ENCODE data around the gene GSX2.
"Not testable (repeated sequence)": the region's sequence is repeated elsewhere in the genome, so short reads cannot be mapped to it uniquely, and the experiment has no call there.

The GSX2 gene

DNA sequence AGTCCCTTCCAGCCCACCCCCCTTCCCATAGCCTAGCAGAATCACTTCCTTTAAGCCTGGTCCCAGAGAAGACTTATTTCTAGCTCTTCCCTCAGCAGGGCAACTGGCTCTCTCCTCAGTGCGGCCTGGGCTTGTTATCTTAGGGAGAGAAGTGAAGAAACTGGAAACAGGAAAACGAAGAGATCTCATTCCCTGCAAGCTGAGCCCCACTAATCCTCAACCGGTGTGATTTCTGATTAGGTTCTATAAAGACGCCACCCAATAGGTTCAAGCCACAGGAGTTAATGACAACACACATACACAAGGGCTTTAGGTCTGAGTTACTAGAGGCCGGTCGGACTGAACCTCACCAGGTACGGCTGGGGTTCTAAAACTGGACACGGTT, 3.2 kb downstream of the GSX2 start:
- no peak for DNase-seq (ENCODE audit: low spot score)

DNA sequence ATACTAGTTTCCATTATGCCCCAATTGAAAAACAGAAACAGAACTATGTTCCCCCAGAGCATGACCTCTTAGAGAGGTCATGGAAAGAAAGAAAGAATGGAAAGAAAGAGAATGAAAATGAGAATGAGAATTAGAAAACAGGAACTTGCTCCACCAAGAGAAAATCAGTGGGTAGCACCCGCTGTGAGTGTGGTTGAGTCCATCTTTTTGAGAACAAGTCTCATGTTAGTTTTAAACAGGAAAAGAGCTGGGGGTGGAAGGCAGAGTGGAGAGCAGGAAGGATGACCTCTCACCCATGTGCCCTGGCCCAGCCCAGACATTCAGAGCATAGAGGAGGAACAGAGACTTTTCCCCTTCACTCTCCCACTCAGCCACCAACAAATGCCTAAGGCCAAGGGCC, 4.9 kb downstream of the GSX2 start:
- no peak for DNase-seq (ENCODE audit: low spot score)

DNA sequence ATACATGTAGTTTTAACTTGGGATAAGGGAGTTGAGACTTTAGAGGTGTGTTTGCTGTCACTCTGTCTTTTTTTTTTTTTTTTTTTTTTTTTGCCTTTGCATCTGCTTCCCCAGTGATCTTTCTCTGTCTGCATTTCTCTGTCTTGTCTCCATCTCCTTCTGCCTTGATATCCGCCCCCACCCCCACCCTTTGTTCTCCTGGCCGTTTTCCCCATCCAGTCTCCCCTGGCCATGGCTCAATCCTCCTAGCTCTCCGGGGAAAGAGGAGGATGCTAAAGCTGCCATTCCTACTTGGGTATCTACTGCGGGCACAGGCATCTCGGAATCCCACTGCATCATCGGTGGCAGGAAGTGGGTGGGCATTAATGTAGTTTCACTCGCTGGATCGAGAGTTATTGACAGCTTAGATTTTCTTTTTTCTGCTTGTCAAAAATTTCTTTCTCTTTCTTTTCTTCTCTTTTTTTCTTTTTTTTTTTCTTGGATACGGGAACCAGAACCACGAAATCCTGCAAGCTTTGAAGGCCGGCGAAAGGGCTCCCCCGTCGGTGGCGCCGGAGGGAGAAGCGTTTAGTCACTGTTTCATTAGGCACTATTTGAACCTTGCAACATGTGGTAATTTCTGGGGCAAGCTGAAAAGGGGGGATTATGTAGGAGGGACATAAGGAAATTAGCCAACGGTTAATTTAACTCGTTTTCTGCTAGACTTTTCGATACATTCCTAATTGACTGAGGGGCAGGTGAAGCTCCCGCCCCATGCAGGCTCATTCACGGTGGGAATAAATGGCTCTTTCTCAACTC, 8.2 kb downstream of the GSX2 start:
- DNase-seq (ENCODE audit: low spot score), result no peak

DNA sequence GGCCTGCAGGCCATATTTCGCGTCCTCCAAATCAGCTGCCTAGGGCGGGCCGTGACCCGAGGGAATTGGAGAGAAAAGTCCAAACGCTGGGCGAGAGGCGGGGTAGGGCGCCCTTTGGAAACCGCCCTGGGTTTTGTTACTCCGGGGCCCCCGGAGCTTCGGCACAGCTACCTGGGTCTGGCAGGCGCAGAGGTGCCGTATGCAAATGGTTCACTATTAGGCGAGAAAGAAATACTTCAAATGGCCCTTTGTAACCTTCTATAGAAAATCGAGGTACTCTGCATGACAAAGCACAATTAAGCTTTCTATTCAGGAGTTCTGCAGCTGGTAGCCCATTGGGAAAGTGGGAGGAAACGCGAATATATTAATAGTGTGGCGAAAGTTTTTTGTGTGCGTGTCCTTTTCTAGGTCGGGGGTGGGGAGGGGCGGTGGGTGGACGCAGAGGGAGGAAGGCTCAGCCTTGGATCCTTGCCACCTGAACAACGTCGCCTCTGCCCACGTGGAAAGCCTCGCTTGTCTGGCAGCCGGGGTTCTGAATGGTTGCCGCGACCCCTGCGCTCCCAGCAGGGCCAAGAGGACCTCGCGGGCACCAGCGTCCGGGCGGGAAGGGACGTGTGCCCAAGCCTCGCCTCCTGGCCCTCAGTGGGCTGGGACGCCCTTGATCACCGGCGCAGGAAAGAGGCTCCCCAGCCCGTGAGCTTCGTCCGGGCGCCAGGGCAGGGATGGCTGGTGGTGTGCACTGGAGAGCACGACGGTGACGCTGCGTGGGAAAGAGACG, 9.5 kb downstream of the GSX2 start:
- no peak for DNase-seq (ENCODE audit: low spot score)

DNA sequence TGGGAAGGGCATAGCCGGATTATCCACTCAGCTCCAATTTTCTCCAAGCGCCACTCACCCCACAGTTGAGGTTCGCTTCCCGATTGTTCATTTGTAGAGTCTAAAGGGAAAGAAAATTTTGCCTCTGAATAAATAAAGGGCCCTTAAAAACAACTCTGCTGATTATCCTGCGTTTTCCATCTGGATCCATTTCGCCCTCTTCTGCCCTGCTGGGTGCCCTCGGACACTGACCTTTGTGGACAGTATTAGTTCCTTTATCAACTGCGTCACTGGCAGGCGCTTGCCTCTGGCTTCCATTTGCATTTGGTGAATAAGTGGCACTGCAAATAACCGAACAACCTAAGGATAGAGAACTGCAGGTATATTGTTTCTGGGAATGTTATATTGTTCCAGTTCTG, 10.1 kb downstream of the GSX2 start:
- DNase-seq (ENCODE audit: low spot score), result no peak

DNA sequence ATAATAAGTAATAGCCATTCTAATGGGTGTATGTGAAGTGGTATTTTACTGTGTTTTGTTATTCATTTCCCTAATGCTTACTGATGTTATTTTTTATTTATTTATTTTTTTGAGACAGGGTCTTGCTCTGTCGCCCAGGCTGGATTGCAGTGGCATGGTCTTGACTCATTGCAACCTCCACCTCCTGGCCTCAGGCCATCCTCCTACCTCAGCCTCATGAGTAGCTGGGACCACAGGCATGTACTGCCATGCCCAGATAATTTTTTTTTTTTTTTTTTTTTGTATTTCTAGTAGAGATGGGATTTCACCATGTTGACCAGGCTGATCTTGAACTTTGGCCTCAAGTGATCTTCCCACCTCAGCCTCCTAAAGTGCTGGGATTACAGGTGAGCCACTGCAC, 13.2 kb downstream of the GSX2 start:
- DNase-seq (ENCODE audit: low spot score), result peak; percentile 20

DNA sequence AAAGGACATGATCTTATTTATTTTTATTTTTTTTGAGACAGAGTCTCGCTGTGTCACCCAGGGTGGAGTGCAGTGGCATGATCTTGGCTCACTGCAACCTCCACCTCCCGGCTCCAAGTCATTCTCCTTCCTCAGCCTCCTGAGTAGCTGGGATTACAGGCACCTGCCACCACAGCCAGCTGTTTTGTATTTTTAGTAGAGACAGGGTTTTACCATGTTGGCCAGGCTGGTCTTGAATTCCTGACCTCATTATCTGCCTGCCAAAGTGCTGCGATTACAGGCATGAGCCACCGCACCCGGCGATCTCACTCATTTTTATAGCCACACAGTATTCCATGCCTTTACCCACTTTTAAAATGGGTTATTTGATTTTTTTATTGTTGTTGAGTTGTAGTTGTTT, 16.3 kb downstream of the GSX2 start:
- DNase-seq (ENCODE audit: low spot score), result not testable (repeated sequence)

DNA sequence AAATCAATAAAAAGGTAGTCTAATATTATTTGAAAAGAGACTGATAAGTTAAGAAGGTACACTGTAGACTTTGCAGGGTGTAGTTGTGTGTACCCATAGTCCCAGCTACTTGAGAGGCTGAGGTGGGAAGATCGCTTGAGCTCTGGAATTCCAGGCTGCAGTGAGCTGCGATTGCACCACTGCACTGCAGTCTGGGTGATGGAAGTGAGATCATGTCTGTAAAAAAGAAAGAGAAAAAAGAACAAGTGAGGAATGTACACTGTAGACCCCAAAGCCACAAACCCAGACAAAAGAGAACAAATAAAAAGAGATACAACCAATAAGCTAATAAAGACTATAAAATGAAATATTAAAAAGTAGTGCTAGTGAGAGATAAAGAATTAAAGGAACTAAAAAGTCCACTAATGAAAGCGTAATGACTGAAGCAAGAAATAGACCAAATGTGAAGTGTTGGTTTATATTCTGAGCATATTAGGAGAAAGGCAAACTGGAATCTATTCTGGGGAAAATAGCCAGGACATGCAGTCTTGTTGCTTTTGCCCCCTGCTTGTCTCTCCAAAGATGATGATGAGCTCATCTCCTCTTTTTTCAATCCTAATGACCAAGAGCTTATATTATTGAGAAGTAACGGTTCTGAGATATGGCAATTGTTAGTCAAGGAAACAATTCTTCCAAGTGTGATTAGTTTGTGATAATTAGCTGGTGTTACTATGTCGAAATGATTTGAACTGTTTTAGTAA, 19.1 kb downstream of the GSX2 start:
- DNase-seq (ENCODE audit: low spot score), result no peak

DNA sequence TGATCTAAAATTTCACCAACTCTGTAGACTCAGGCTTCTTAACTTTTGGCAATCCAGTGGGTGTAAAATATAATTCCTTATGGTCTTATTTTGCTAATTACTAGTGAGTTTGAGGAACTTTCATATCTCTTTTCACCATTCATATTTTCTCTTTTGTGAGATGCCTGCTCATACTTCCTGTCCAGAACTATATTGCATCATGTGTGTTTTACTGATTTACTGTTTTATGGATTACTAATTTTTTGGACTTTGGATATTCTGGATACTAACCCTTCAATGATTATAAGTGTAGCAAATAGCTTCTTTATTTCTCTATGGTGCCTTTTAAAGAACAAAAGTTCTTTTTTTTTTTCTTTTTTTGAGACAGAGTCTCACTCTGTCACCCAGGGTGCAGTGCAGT, 20.6 kb downstream of the GSX2 start:
- no peak for DNase-seq (ENCODE audit: low spot score)

DNA sequence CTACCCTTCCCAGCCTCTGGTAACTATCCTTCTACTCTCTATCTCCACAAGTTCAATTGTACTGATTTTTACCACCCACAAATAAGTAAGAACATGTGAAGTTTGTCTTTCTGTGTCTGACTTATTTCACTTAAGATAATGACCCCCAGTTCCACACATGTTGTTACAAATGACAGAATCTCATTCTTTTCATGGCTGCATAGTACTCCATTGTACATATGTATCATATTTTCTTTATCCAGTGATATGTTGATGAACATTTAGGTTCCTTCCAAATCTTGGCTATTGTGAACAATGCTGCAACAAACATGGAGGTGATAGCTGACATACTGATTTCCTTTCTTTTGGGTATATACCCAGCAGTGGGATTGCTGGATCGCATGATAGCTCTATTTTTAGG, 27.7 kb downstream of the GSX2 start:
- no peak for DNase-seq (ENCODE audit: low spot score)

DNA sequence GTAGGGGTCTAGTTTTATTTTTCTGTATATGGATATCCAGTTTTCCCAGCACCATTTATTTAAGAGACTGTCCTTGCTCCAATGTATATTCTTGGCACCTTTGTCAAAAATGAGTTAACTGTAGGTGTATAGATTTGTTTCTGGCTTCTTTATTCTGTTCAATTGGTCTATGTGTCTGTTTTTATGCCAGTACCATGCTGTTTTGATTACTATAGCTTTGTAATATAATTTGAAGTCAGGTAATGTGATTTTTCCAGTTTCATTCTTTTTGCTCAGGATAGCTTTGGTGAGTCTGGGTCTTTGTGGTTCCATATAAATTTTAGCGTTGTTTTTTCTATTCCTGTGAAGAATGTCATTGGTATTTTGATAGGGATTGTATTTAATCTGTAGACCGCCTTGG, 28.7 kb downstream of the GSX2 start:
- DNase-seq (ENCODE audit: low spot score), result not testable (repeated sequence)

DNA sequence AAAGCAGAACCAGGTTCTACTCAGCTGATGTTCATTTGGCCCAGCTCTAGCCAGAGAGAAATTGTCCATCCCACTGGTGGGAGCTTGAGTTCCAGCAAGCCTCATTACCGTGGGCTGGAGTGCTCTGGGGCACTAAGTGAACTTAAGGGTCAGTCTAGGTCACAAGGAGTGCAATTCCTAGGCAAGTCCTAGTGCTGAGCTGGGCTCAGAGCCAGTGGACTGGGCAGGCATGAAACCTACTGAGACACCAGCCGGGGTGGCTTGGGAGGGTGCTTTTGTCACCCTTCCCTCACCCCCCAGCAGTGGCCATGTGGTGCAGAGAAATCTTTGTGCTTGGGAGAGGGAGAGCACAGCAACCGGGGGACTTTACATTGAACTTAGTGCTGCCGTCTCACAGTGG, 39.4 kb downstream of the GSX2 start:
- DNase-seq (ENCODE audit: low spot score), result no peak

DNA sequence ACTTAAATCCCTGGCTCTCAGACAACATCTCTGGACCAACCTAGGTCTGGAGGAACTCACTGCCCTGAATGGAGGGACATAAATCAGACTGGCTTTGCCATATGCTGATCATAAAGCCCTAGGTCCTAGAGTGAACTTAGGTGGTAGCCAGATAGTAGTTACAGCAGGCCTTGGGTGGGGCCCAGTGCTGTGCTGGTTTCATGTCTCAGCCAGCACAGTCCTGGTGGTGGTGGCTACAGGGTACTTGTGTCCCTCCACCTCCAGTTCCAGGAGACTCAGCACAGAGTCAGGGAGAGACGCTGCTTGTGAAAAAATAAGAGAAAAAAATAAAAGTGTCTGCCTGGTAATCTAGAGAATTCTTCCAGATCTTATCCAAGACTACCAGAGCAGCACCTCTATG, 40.3 kb downstream of the GSX2 start:
- DNase-seq (ENCODE audit: low spot score), result no peak

DNA sequence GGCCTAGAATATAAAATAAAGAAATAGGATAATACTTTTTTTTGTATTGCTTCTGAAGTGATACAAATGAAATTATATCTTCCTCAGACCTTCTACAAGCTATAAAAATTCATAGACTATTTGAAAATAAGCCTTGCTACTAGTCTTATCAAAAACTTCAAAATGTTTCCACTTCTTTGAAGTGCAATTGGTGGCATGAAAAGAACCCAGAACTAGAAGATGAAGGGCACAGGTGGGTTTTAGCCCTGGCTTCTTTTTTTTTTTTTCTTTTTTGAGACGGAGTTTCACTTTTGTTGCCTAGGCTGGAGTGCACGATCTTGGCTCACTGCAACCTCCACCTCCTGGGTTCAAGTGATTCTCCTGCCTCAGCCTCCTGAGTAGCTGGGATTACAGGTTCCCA, 44.2 kb downstream of the GSX2 start:
- DNase-seq (ENCODE audit: low spot score), result no peak

DNA sequence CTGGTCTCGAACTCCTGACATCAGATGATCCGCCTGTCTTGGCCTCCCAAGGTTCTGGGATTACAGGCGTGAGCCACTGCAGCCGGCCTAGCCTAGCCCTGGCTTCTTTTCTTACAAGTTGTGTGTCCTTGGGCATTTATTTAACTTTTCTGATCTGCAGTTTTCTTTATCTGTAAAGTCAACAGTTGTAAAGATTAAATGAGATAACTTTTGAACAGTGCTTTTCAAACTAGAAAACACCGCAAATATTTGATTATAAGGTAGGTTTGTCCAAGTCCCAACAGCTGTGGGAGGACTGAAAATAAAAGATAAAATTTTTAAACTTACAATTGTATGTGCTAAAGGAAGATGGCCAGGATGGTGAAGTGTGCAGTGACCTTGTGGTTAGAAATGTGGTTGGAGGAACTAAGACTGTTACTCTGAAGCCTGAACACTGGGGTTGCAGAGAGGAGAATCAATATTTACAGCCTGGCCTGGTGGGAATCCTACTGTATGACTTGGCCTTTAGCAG, 44.8 kb downstream of the GSX2 start:
- no peak for DNase-seq (ENCODE audit: low spot score)

DNA sequence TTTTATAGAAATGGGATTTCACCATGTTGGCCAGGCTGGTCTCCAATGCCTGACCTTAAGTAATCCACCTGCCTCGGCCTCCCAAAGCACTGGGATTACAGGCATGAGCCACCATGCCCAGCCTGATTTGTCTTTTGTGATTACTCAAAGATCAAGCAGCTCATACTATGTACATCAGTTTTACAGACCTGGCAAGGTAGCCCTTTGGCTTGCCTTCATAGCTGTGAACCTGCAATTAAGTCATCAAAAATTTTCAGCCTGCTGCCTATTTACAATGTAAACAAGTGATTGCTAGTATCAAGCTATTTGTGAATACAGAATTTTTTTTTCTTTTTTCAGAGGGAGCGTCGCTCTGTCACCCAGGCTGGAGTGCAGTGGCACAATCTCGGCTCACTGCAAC, 46.2 kb downstream of the GSX2 start:
- DNase-seq (ENCODE audit: low spot score), result no peak

DNA sequence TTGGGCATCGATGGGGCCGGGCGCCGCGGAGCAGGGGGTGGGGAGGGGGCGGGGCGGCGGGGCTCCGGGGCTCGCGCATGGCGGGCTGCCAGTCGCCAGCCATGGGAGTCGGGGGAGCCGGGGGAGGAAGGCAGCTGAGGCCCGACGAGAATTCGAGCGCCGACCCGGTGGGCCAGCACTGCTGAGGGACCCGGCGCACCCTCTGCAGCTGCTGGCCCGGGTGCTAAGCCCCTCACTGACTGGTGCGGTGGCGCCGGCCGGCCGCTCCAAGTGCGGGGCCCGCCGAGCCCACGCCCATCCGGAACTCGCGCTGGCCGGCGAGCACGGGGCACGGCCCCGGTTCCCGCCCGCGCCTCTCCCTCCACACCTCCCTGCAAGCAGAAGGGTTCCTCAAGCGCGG, 49.4 kb downstream of the GSX2 start:
- no peak for DNase-seq (ENCODE audit: low spot score)

All from kidney tubule cell (primary cell).